HG02981 (cell line): ENCODE data around the gene TBCC.

Experiments
- ATAC-seq: cut with Tn5 transposase; IDR thresholded peaks from one replicate; pipeline ENCODE4 v1.9.1; 2021; ENCODE audit warnings: mild to moderate bottlenecking, moderate library complexity; ENCODE audit not compliant: unreplicated experiment

The TBCC gene, protein sequence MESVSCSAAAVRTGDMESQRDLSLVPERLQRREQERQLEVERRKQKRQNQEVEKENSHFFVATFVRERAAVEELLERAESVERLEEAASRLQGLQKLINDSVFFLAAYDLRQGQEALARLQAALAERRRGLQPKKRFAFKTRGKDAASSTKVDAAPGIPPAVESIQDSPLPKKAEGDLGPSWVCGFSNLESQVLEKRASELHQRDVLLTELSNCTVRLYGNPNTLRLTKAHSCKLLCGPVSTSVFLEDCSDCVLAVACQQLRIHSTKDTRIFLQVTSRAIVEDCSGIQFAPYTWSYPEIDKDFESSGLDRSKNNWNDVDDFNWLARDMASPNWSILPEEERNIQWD

DNA sequence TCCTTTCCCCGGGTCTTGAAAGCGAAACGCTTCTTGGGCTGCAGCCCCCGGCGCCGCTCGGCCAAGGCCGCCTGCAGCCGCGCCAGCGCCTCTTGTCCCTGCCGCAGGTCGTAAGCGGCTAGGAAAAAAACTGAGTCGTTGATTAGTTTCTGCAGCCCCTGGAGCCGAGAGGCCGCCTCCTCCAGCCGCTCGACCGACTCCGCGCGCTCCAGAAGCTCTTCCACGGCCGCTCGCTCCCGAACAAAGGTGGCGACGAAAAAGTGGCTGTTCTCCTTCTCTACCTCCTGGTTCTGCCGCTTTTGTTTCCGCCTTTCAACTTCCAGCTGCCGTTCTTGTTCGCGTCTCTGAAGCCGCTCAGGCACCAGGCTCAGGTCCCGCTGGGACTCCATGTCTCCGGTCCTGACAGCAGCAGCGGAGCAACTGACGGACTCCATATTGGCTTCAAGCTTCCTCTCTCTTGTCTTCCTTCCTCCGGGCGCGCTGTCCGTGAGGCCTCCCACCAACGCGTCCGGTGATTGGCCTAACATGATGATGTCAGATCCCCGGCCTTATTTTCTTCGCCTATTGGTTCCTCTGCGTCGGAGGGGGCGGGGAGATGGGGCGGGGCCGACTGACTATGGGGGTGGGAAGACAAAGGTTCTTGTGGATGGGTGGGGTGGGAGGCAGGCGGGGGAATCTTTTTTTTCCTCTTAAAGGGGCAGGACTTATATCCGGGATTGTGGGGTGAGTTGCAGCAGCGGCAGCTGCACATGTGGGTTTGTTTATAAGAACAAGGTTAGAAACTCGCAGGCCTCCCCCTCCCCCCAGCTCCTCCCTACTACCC, at the start of gene TBCC:
Gene TBCC (minus strand): TSS at position 464 of the 823 bp plus-strand sequence. CDS start 30 bp downstream, at position 434.
- peak; percentile 72 for ATAC-seq

DNA sequence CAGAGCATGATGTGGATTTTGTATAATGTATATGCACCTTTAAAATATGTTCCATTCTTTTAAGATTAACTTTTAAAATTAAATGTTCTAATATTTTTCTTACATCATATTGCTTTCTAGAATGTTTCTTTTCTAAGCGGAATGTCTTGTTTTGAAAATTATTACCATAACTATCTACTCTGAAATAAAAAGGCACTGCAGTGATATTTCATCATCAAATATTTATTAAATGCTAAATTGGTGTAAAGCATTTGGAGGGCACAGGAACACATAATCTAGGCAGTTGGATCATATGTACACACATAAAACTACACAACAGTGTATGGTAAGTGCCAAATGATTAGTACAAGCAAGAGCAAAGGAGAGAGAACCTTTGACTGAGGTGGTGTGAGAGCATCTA, 49.7 kb upstream of the TBCC start:
- ATAC-seq: no peak

DNA sequence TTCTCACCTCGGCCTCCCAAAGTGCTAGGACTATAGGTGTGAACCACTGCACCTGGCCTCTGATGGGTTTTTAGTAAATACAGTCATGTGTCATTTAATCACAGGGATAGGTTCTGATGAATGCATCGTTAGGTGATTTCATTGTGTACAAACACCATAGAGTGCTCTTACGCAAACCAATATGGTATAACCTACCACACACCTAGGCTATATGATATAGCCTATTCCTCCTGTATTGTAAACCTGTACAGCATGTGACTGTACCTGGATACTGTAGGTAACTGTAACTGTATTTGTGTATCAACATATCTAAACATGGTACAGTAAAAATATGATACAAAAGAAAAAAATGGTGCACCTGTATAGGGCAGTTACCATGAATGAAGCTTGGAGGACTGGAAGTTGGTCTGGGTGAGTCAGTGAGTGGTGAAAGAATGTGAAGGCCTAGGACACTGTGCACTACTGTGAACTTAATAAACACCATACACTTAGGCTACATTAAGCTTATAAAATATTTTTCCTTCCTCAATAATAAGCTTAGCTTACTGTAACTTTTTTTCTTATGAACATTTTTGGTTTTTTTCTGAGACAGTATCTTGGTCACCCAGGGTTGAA, 45.9 kb upstream of the TBCC start:
- ATAC-seq: no peak

DNA sequence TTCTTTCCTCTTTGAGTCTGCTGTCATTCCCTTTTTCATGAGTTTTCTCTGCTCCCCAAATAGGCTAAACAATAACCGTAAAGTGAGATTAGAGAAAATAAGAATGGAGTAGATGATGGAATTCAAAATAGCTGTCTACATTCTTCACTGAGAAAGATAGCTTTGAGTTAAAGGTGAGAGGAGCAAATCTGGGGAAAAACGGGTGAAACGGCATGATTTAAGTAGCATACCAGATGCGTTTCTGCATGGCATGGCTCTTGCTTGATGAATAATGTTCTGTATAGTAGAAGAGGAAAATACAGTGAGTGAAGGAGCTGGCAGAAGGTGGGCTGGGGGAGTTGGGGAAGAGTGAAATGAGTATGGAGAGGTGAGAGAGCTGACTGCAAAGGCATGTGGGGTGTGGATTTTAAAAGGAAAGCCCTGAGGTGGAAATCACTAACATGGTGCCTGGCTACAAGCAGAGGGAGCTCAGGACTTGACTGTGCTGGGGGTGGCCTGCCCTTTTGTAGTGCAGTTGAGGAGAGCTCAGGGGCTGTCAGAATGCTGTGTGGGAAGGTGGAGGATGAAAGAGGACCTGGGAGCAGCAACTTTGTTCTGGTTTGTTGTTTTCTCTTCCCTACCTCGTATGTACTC, 44.8 kb upstream of the TBCC start:
- no peak for ATAC-seq

DNA sequence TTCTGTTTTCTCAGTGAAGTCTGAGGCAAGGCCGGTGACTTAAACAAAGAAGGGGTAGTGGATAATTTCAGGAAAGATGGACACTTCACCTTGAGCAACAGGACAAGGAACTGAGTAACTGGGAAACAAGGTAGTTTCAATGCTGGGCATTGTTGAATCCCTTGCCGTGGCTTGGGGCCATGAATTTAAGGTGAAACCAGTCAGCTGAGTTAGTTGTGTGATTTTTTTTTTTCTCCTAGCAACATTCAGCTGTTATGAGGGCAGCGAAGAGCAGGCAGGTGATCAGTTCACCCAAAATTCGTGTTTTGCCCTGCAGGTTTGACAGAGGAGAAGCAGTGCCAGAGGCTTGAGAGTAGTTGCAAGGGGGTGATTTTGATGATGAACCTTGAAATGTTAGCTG, 42.8 kb upstream of the TBCC start:
- ATAC-seq: no peak

DNA sequence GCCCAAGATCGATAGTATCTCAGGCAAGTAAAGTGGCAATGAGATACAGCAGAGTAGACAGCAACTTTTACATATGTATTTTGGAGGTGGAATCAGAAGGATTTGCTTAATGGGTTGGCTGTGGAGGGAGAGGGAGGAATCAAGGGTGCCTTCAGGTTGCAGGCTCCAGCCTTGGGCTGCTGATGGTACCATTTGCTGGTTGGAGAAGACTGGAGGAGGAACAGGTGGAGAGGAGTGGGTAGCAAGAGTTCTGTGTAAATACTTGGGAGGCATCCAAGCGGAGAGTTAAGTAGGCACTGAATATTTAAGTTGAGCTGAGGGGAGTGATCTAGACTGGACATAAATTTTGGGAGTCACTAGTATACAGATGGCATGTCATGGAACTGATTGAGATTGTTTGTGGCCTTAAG, 41.2 kb upstream of the TBCC start:
- ATAC-seq: no peak

DNA sequence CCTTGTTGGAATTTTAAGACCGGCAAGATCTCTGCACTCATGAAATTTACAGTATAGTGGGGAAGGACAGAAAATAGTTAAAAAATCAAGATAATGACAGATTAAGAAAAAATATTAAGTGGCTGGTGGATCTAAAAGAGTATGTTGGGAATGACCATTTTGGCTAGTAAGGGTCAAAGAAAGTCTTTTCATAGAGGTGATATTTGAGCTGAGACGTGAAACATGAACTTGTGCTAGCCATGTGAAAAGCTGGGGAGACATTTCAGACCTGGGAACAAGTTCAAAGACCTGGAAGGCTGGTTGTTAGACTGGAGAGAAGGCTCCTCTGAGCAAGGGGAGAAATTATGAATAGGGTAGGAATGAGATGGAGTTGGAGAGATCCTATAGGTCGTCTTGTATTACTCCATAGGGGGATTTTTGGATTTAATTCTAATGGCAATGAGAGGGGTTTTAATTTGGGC, 40.7 kb upstream of the TBCC start:
- no peak for ATAC-seq

DNA sequence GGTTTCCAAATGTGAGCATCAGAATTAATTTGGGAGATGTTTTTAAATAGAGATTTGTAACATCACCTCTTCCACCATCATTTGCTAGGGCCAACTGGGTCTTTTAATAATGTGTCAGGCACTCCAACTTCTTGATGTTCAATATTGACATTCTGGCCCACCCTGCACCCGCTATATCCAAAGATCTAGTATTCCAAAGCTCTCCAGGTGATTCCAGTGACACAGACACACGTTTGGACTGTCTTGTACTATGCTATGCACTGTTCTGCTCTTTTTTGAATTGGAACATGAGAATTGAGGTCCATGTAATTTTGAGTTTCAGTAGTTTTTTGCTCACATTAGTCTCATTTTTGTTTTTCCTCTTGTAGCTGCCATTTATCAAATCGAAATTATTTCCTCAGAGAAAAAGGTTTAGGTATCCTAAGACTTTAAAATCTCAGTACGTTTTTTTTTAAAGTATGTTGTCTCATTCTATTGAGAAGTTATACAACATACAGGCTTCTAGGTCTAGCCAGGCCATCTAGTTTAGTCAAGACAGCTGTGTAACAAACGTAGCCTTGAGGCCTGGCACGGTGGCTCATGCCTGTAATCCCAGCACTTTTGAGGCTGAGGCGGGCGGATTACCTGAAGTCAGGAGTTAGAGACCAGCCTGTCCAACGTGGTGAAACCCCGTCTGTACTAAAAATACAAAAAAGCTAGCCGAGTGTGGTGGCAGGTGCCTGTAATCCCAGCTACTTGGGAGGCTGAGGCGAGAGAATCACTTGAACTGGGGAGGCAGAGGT, 39.0 kb upstream of the TBCC start:
- ATAC-seq: no peak

DNA sequence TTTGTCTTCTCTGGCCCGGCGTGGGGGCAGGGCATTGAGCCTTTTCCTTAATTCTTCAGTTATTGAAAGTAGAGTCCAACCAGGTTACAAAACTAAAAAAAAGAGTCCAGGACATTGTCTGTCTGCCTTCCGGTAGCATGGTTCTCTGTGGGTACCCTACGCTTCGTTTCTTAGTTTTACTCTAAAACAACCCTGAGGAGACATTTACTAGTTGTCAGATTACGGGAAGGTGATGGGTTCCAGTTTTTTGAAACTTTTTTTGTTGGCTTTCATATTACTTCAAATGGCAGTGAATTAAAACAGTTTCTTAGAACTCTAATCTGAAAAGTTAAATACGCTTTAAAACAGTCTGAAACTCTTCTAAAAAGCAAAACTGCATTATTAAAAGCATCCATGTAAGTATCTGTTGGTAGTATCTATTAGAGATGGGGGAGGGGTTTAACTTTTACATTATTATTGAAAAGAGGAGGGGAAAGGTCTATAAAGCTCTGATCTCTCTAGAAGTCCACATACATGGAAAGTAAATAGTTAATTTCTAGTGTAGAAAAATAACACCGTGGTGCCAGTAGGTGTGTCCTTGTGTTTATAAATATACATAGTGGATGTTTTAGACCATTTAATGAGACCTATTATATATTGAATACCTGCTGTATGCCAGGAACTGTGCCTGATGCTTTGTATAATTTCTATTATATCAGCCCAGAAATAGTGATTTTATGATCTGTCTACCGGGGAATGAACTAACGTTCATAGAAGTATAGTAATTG, 38.2 kb upstream of the TBCC start:
- ATAC-seq: no peak

DNA sequence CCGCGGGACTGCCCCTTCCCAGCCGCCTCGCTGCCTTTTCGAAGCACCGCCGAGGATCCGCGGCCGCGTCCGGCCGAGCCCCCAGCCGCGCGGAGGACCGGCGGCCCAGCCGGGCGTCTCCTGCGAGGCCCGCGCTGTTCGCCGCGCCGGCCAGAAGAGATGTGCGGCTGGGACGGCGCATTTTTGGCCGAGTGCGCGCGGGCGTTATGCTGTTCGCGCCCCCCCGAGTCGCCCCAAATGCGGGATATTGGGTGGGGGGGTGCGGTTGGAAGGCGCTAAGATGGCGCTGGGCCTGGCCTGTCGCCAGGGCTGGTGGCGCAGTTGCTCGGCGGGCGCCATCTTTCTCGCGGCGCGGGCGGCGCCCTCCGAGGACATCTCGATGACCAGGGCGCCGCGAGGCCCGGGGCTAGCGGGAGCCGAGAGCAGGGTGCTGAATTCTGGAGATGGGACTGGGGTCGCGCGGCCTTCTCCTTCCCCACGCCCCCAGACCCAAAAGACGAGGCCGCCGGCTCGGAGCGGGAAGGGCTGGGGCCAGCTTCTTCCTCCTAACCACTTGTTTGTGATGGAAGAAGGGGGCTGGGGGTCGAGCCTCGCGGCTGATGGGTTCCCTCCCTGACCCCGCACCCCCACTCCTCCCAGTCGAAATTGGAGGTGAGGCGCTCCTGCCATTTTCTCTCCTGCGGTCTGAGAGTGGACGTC, 37.4 kb upstream of the TBCC start:
- ATAC-seq: no peak

DNA sequence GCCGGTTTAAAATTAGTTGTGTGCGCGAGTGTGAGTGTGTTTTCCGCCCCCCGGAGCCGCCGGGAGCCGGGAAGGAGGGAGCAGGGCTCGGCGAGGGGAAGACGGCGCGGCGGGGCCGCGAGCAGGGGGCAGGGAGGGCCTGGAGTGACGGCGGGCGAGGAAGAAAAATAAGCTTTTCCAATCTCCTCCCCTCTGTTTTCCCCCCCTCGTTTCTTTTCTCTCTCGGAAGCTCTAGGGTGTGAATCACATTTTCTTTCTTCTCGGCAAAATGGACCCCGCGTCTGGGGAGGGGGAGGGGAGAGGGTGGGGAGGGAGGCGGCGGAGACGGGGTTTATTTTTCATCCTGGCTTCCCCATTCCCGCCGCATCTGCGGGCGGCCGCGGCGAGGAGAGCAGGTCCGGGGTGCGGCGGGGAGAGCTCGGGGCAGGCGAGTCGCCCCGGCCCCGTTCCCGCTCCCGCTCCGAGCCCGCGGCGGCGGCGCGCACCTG, 36.8 kb upstream of the TBCC start:
- no peak for ATAC-seq

DNA sequence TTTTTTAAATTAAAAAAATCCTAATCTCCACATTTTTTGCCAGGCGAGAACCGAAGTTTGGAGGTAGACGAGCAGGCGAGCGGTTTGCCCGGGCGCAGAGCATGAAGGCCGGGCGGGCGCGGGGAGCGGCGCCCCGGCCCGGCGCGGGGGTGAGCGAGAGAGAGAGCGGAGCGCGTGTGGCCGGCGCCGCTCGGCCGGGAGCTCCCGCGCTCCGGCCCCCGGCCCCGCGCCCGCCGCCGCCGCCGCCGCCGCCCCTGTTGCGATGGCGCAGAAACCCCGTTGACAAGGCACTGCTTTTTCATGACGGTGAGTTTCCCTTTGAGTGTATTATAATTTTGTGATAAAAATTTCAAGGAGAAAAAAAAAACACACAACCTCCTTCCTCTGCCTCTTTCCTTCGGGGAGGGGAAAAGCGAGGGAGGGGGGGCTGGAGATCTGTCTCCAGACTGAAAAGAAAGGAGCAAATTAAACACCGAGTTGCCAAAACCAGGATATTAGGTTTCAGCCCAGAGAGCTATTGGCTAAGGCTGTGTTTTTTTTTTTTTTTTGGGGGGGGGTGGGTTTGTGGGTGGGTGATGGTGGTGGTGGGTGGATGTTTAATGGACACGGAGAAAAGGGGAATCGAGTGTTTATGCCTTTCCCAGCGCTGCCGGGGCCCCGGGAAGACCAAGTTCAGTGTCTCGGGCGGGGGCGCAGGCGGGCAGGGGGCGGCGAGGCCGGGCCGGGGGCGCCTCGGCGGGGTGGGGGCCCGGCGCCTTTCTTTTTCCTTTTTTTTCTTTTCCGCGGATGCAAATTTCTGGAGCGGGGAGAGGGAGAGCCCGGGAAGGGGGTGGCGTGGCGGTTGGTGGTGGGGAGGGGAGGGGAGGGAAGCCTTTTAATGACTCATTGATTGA, 36.1 kb upstream of the TBCC start, which contains the start of gene BICRAL:
Gene BICRAL (plus strand): TSS at position 257 of the 893 bp plus-strand sequence. CDS start 39,971 bp downstream, outside the sequence.
- no peak for ATAC-seq

DNA sequence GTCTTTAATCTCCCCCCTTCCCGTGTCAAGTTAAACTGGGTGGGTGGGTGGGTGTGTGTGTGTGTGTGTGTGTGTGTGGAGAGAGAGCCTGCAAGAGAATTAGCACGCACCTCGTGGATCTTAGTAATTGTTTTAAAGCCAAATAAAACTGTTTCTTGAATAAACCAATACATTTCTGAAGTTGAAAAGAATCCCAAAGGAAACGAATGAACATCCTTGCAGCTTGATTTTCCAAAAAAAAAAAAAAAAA, 35.6 kb upstream of the TBCC start:
- ATAC-seq: no peak

DNA sequence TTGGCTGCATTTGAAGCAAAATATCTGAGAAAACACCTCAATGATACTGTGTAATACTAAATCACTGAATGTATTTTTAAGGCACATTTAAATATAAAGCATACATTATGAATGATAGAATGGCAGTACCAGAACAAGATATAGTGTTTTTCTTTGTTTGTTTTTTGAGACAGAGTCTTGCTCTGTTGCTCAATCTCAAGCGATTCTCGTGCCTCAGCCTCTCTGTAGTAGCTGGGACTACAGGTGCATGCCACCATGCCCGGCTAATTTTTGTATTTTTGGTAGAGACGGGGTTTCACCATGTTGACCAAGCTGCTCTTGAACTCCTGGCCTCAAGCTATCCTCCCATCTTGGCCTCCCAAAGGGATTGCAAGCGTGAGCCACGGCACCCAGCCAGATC, 33.6 kb upstream of the TBCC start:
- ATAC-seq: no peak

DNA sequence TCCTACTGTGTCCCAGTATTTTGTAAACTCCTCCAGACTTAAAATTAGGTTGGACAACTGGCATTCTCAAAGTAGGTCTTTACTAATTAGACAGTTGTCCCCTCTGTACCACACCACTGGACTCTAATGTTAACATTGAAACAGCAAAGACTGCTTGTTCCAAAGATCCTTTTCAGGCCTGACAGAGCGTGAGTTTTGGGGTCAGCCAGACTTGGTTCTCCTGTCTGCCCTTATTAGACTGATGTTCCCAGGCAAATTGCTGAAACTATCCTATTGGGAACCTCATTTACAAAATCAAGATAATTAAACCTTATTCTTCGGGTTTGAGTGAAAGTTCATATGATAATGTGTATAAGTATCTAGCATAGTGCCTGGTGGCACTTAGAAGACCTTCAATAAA, 32.2 kb upstream of the TBCC start:
- no peak for ATAC-seq

DNA sequence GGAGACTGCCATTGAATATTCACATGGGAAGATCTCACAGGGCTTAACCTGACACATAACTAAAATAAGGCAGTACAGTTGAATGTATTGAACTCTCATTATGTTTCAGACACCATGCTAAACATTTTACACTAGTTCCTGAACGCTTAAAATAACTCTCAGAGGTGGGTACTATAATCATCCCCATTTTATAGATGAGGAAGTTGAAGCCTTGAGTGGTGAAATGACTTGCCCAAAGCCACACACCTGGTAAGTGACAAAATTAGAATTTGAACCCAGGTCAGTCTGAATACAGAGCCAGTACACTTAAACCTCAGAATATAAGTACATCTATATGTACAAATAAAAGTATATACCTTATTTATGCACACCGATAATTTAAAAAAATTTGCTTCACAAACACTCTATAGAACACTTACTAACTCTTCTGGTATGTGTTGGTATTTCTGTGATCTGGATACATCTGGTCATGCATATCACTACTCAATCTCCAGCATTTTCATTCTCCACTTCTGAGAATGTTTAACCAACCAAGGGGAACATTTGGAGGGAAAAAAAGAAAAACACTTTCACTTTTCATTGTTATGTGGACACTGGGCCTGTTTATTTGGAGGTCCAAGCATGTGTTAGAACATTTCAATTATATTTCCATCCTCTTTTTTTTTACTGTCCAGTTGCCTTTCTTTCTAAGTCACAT, 31.4 kb upstream of the TBCC start:
- no peak for ATAC-seq

DNA sequence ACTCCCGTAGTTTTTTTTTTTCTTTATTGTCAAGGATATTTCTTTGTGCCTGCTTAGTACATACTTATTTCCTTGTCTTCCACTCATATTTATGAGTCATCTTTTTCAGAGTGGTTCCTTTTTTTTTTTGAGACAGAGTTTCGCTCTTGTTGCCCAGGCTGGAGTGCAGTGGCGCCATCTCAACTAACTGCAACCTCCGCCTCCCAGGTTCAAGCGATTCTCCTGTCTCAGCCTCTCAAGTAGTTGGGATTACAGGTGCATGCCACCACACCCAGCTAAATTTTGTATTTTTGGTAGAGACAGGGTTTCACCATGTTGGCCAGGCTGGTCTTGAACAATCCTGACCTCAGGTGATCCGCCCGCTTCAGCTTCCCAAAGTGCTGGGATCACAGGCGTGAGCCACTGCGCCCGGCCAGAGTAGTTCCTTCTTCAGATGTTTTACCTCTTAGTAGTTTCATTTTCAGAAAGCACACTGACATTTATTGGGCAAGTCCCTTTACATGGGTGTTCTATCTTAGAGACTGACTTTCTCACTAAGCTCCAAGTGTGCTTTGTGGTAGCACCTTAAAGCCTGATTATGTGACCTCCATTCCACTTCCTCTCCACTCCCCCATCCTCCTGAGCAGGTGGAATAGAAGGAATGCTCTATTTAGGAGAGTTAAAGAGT, 29.1 kb upstream of the TBCC start:
- peak; percentile 42 for ATAC-seq
